GM18951 (cell line): ENCODE data around the gene COQ8B.

Source experiments
- POLR2A ChIP-seq: IDR thresholded peaks from 4 replicates; pipeline ENCODE4 v1.6.1; 2011; ENCODE audit warnings: mild to moderate bottlenecking; ENCODE audit not compliant: insufficient read length, insufficient read depth; ENCODE audit errors: extremely low read depth
- in situ Hi-C: fragments of 300-500 bp; cut with MboI; formaldehyde crosslinking; loops from one replicate; pipeline ENCODE4 v1.12.0; 2022; ENCODE audit warnings: low sequenced_read_pairs, mixed read lengths, inconsistent platforms; ENCODE audit not compliant: unreplicated experiment

COQ8B gene

GRCh38 chr19:40750874-40751537, 34.3 kb upstream of the COQ8B start, which contains the start of gene SNRPA:
Gene SNRPA, plus strand, starts transcription at chr19:40751203. Its CDS starts 206 bp downstream, at chr19:40751409.
- TF ChIP-seq POLR2A = peak; percentile 69
- in situ Hi-C loops = no loop called here

GRCh38 chr19:40750058-40750873, 33.6 kb upstream of the COQ8B start, which contains the start of gene ACTMAP:
Gene ACTMAP, minus strand, starts transcription at chr19:40750477. Its CDS starts 674 bp downstream, at chr19:40749803.
- in situ Hi-C loops = no loop called here

GRCh38 chr19:40747536-40747935, 30.9 kb upstream of the COQ8B start:
- in situ Hi-C loops = no loop called here
- no peak for TF ChIP-seq POLR2A

More at GRCh38 chr19:40750058-40750873, 33.6 kb upstream of the COQ8B start, which contains the start of gene ACTMAP:
- TF ChIP-seq POLR2A = peak; percentile 48

- no peak for TF ChIP-seq POLR2A
- in situ Hi-C loops = no loop called here
These were observed 28.7 kb upstream of the COQ8B start for GRCh38 chr19:40745402-40745780.

GRCh38 chr19:40744554-40745401, 28.1 kb upstream of the COQ8B start:
- TF ChIP-seq POLR2A = no peak

GRCh38 chr19:40743926-40744325, 27.2 kb upstream of the COQ8B start:
- in situ Hi-C loops = no loop called here
- no peak for TF ChIP-seq POLR2A

More at GRCh38 chr19:40744554-40745401, 28.1 kb upstream of the COQ8B start:
- in situ Hi-C loops = no loop called here

- in situ Hi-C loops = no loop called here
- no peak for TF ChIP-seq POLR2A
These were observed 26.2 kb upstream of the COQ8B start for GRCh38 chr19:40742886-40743285.

- in situ Hi-C loops = no loop called here
- TF ChIP-seq POLR2A = no peak
These were observed 25.8 kb upstream of the COQ8B start for GRCh38 chr19:40742477-40742876.

- in situ Hi-C loops = no loop called here
- no peak for TF ChIP-seq POLR2A
These were observed 25.1 kb upstream of the COQ8B start for GRCh38 chr19:40741527-40742390.

GRCh38 chr19:40740747-40741146, 24.1 kb upstream of the COQ8B start:
- TF ChIP-seq POLR2A = no peak
- in situ Hi-C loops = no loop called here

- TF ChIP-seq POLR2A = no peak
- in situ Hi-C loops = no loop called here
These were observed 23.4 kb upstream of the COQ8B start for GRCh38 chr19:40739871-40740703.

- in situ Hi-C loops = no loop called here
- TF ChIP-seq POLR2A = no peak
These were observed 22.5 kb upstream of the COQ8B start for GRCh38 chr19:40739030-40739839.
